Prostate gland (tissue), 2 donors: ENCODE measurements around the gene SUPT3H. TPM values are rescaled to one million over a fixed set of nuclear protein-coding genes. Genes with fewer than 3 reads are reported as not detected.
"Not testable (repeated sequence)": the region's sequence is repeated elsewhere in the genome, so short reads cannot be mapped to it uniquely, and the experiment has no call there.

Source experiments
- DNase-seq: peaks from one replicate; pipeline ENCODE4 v3.0.0-alpha.2; 2019; ENCODE audit warnings: low spot score
- H3K27ac ChIP-seq, 2 donors: fragments of 200-600 bp; sonication (generic); 2 replicates each; pipeline ENCODE4 v1.5.1; 2017 to 2019
- H3K27me3 ChIP-seq: fragments of 200-600 bp; sonication (generic); replicated peaks from 2 replicates; pipeline ENCODE4 v1.5.1; 2019; ENCODE audit not compliant: insufficient read depth
- H3K36me3 ChIP-seq, 2 donors: fragments of 200-600 bp; sonication (generic); 1 replicate in 1 of 2; 2 replicates in 1 of 2; pipeline versions ENCODE4 v1.5.1 to v1.8.1; 2017 to 2019
- H3K4me1 ChIP-seq: fragments of 200-600 bp; sonication (generic); replicated peaks from 2 replicates; pipeline ENCODE4 v1.5.1; 2019
- H3K4me3 ChIP-seq, 2 donors: fragments of 200-600 bp; sonication (generic); 2 replicates each; pipeline ENCODE4 v1.5.1; 2017 to 2019
- H3K9me3 ChIP-seq: fragments of 200-600 bp; sonication (generic); 2 replicates; pipeline ENCODE4 v1.5.1; 2017
- POLR2A ChIP-seq: fragments of 450-650 bp; IDR thresholded peaks from one replicate; pipeline ENCODE4 v1.6.1; 2016; ENCODE audit warnings: antibody characterized with exemption, mild to moderate bottlenecking
- POLR2AphosphoS5 ChIP-seq: sonication (generic); formaldehyde crosslinking; IDR thresholded peaks from one replicate; pipeline ENCODE4 v1.6.1; 2017; ENCODE audit warnings: antibody characterized with exemption
- WGBS: methylation state at CpG from one replicate; pipeline ENCODE4 v1.1.5; 2018; 5-methylcytosine and 5-hydroxymethylcytosine counted together
- intact Hi-C: fragments of 100-400 bp; cut with DNase I; formaldehyde crosslinking; loops from one replicate; pipeline ENCODE4 v1.14.2; 2022
- total RNA-seq, 2 donors: library from RNA; depleted of rRNA; stranded (reverse); fragments of >200 nt; gene quantifications; one replicate each; pipeline ENCODE4 v1.1.0, GENCODE V29; 2016
- TF ChIP-seq, protein P1 (sequence below), 4 experiments: fragments of 200-600 bp in 2 of 4; fragments of 450-650 bp in 2 of 4; sonication (generic) in 2 of 4; IDR thresholded peaks; 1 replicate in 3 of 4; 2 replicates in 1 of 4; pipeline ENCODE4 v1.5.1; 2016 to 2019; ENCODE audit warnings: antibody characterized with exemption in 4 of 4, mild to moderate bottlenecking in 2 of 4, moderate library complexity in 2 of 4

SUPT3H gene
- total RNA-seq, 2 donors from 2014 or later = 4.6 to 13.1 TPM

DNA sequence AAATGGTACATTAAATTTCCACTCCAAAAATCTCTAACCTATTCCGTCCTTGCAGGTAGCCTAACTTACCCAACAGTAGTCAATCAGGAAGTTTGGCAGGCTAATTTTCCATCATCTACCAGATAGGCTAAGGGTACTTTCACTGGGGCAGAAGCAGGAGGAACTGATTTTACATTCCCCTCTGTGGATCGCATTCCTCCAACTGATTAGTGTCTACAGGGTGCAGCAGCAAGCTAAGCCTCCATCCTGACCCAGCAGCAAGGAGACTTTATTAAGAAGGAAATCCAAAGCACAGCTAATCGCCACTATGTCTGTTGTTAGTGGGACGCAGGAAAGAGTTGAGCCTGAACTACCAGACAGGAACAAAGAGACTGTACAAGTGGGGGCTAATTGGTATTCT lies 192.8 kb downstream of the SUPT3H start:
- DNase-seq = no peak
- Histone ChIP-seq H3K36me3 (no peaks in the 10 kb centered on the region), H3K4me3 (no peak overlapping the region), H3K4me1 (no peaks in the 10 kb centered on the region), H3K27ac (no peak overlapping the region), H3K9me3 (no peaks in the 10 kb centered on the region), H3K27me3 (no peaks in the 10 kb centered on the region)
- TF ChIP-seq, protein P1, sequence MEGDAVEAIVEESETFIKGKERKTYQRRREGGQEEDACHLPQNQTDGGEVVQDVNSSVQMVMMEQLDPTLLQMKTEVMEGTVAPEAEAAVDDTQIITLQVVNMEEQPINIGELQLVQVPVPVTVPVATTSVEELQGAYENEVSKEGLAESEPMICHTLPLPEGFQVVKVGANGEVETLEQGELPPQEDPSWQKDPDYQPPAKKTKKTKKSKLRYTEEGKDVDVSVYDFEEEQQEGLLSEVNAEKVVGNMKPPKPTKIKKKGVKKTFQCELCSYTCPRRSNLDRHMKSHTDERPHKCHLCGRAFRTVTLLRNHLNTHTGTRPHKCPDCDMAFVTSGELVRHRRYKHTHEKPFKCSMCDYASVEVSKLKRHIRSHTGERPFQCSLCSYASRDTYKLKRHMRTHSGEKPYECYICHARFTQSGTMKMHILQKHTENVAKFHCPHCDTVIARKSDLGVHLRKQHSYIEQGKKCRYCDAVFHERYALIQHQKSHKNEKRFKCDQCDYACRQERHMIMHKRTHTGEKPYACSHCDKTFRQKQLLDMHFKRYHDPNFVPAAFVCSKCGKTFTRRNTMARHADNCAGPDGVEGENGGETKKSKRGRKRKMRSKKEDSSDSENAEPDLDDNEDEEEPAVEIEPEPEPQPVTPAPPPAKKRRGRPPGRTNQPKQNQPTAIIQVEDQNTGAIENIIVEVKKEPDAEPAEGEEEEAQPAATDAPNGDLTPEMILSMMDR (IDR thresholded peaks at IDR 0.05) = no peak
- TF ChIP-seq POLR2A (no peak), POLR2AphosphoS5 (no peak)
- WGBS = 99% methylated on average over 4 of the region's 4 CpGs
- intact Hi-C loops = no loop called here

DNA sequence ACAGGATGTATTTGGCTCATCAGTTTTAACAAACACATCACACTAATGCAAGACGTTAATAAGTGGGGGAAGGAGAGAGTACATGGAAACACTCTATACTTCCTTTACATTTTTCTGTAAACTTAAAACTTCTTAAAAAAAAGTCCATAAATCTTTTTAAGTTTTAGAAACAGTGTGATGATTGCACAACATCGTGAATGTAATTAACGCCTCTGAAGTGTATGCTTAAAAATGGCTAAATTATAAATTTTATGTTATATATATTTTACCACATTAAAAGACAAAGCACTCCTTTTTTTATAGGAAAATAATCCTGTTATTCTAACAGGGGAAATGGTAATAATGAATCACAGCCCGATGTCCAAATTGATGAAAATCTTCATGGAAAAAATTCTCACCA lies 193.7 kb downstream of the SUPT3H start:
- H3K27ac ChIP-seq = no peak overlapping the region
- H3K27me3 ChIP-seq = no peaks in the 10 kb centered on the region
- intact Hi-C loops = no loop called here
- no peak overlapping the region for H3K4me3 ChIP-seq
- 88% methylated on average over 4 of the region's 4 CpGs for WGBS
- no peak for TF ChIP-seq POLR2A
- TF ChIP-seq, protein P1 (IDR thresholded peaks at IDR 0.05) = no peak
- no peak for TF ChIP-seq POLR2AphosphoS5
- no peak for DNase-seq
- H3K36me3 ChIP-seq = no peaks in the 10 kb centered on the region
- no peaks in the 10 kb centered on the region for H3K4me1 ChIP-seq
- H3K9me3 ChIP-seq = no peaks in the 10 kb centered on the region

- H3K9me3 ChIP-seq, H3K27me3 ChIP-seq, H3K36me3 ChIP-seq, H3K4me1 ChIP-seq, H3K27ac ChIP-seq, H3K4me3 ChIP-seq, DNase-seq, intact Hi-C loops: not testable (repeated sequence)
- WGBS = 71% methylated on average over 6 of the region's 9 CpGs
These were observed 201.4 kb downstream of the SUPT3H start for GRCh38 chr6:45176373-45176772.

DNA sequence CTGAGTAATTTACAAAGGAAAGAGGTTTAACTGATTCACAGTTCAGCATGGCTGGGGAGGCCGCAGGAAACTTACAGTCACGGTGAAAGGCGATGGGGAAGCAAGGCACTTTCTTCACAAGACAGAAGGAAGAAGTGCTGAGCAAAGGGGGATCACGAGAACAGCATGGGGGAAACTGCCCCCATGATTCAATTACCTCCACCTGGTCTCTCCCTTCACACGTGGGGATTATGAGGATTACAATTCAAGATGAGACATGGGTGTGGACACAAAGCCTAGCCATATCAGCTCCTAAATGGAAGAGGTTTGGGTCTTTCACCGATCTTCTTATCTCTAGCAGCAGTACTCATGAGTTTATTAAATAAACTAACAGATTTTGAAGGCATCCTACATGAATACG lies 202.5 kb downstream of the SUPT3H start:
- H3K9me3 ChIP-seq = no peaks in the 10 kb centered on the region
- TF ChIP-seq, protein P1 (IDR thresholded peaks at IDR 0.05) = no peak
- TF ChIP-seq POLR2A = no peak
- no peak for TF ChIP-seq POLR2AphosphoS5
- intact Hi-C loops = no loop called here
- WGBS = 79% methylated on average over 7 of the region's 7 CpGs
- no peak overlapping the region for H3K27ac ChIP-seq
- no peaks in the 10 kb centered on the region for H3K27me3 ChIP-seq
- no peaks in the 10 kb centered on the region for H3K4me1 ChIP-seq
- H3K36me3 ChIP-seq = no peaks in the 10 kb centered on the region
- H3K4me3 ChIP-seq = no peak overlapping the region
- DNase-seq = no peak

DNA sequence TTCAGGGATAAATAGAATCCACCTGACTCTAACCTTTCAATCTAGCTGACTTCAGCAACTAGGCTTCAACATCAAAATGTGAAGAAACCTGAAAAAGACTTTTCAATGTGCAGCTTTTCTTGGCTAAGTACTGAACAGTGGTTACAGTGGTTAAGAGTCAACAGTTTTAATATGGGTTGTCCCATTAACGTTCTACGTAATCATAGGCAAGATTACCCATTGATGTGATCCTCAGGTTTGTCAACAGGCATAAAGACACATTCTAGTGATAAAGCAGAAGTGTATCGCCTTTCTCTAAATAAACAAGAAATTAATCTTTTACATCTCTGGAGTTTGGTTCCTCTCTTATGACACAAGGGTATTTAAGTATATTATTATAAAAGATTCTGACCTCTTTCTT lies 203.7 kb downstream of the SUPT3H start:
- Histone ChIP-seq H3K27me3 (no peaks in the 10 kb centered on the region), H3K27ac (no peak overlapping the region), H3K36me3 (no peaks in the 10 kb centered on the region), H3K4me3 (no peak overlapping the region), H3K9me3 (no peaks in the 10 kb centered on the region), H3K4me1 (no peaks in the 10 kb centered on the region)
- TF ChIP-seq POLR2AphosphoS5 = no peak
- TF ChIP-seq POLR2A = no peak
- TF ChIP-seq, protein P1 (IDR thresholded peaks at IDR 0.05) = no peak
- 48% methylated on average over 3 of the region's 3 CpGs for WGBS
- DNase-seq = no peak
- intact Hi-C loops = no loop called here
